C4-2B (cell line): Measurements from ENCODE around the gene SORBS2.

ENCODE experiments used
- ZFX ChIP-seq: fragments of 450-650 bp; IDR thresholded peaks from 2 replicates; pipeline ENCODE4 v1.6.1; 2017
- TF ChIP-seq, protein P1 (sequence below): fragments of 450-650 bp; conservative IDR thresholded peaks from 2 replicates; pipeline ENCODE4 v1.5.1; 2017; ENCODE audit warnings: mild to moderate bottlenecking

DNA sequence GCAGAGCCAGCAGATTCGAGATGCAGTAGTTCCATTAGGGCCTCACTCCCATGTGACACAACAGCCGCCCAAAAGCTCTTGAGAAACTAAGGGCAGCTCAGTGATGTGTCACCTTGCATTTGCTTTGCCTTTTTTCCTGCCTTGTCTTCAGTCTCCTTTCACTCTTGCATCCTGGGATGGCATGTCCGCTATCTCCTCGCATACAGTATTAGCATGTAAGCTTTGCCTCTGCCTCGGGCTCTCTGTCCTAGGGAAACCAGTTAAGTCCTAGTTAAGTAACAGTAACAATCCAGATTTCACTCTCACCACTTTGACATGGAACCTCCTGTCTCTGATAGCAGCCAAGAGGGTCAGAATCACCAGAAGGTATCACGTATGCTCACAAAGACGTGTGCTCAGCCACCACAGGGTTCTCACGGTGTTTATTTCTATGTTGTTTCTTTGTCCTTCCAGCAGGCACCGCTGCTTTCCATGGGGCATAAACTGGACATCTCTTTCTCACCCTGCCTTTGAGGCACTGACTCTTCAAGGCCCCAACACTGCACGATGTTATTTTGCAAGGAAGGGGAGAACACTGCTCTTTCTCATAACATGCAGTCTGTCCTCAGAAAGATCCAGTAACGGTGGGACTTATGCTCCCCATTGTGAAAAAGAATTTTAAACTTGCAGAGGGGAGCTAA is 26.7 kb upstream of the SORBS2 start:
- TF ChIP-seq, protein P1, sequence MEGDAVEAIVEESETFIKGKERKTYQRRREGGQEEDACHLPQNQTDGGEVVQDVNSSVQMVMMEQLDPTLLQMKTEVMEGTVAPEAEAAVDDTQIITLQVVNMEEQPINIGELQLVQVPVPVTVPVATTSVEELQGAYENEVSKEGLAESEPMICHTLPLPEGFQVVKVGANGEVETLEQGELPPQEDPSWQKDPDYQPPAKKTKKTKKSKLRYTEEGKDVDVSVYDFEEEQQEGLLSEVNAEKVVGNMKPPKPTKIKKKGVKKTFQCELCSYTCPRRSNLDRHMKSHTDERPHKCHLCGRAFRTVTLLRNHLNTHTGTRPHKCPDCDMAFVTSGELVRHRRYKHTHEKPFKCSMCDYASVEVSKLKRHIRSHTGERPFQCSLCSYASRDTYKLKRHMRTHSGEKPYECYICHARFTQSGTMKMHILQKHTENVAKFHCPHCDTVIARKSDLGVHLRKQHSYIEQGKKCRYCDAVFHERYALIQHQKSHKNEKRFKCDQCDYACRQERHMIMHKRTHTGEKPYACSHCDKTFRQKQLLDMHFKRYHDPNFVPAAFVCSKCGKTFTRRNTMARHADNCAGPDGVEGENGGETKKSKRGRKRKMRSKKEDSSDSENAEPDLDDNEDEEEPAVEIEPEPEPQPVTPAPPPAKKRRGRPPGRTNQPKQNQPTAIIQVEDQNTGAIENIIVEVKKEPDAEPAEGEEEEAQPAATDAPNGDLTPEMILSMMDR, result no peak
- TF ChIP-seq ZFX, result no peak
